C1 segment of cervical spinal cord (tissue), 14 donors: Measurements from ENCODE around the gene PHB1.

Experiments used
- DNase-seq, 14 donors: peaks; one replicate each; lab custom pipeline; 2025; lab: John Stamatoyannopoulos, UW

PHB1 gene

DNA sequence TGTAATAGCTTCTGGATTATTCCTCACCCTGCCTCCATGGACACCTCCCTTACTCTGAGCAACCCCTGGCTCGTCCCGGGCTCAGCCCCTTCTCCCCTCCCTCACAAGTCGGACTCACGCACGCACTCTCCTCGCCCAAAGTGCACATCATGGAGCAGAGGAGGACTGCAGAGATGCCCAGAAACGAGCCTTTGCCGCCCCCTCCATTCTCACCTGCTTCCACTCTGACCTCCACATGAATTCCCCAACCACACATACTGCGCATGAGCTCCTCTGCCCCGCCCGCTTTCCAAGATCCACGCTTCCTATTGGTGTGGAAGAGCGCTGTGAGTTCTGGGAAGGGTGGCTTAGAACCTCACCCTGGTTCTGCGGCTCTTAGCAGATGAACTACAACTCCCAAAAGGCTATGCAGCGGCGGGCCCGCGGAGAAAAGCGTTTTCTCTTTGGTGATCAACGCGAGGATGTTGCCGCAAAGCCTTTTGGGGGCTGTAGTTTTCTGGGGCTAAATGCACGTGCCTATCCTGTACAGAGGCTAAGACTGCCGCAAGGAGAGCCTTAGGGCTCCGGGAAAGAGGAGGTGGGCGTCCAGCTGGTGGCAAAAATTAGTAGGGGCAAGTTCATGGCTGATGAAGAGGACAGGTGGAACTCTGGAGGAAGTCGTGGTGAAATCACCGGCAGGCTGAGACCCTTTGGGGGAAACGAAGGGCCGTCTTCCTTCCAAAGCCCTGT is at the start of gene PHB1:
Gene PHB1 (minus strand): TSS at position 261 of the 729 bp plus-strand sequence. CDS start 1,618 bp downstream, outside the sequence.
- DNase-seq: peak; percentile 39 to 96 (median 90)

DNA sequence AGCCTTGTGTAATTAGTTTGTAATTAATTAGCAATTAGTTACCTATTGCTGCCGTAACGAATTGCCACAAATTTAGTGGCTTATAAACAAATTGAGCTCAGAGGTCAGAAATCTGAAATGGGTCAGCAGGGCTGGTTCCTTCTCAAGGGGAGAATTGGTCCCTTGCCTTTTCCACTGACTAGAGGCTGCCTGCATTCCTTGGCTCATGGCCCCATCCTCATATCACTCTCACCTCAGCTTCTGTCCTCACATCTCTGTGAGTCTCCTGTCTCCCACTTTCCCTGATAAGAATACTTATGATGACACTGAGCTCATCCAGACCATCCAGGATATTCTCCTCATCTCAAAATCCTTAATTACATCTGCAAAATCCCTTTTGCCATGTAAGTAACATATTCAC is 49.4 kb upstream of the PHB1 start:
- DNase-seq: no peak

DNA sequence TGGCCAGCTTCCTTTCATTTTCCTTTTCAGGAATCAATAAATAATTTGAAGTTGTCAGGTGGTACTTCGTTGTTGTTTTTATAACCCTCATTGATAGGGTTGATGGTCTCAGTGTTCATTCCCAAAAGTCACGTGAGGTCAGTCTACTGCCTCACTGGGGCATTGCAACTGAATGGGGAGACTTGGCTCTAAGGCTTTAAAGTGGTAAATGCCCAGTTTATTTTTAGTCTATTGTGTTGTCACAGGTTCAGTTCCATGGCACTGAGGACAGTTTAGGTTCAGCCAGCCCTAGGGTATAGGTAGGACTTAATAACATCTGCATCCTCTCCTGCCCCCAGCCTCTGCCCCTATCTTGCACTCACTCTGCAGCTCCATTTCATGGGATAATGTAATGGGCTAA is 46.9 kb upstream of the PHB1 start:
- DNase-seq: no peak

DNA sequence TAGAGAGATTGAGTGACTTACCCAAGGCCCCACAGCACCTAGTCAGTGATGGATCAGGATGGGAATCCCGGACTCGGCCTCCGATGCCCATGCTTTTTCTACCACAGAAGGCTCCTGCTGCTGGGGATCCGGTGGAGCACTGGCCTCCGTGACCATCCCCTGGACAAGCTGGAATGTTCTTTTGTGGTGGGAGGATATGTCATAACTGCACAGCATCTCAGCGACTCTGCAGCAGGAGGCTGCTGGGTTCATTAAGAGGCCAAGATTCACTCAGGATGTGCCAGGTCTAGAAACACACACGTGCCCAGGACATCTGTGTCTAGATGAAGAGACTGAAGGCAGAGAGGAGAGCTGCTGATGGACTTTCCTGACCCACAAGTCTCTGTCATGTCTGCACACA is 45.7 kb upstream of the PHB1 start:
- DNase-seq: no peak

DNA sequence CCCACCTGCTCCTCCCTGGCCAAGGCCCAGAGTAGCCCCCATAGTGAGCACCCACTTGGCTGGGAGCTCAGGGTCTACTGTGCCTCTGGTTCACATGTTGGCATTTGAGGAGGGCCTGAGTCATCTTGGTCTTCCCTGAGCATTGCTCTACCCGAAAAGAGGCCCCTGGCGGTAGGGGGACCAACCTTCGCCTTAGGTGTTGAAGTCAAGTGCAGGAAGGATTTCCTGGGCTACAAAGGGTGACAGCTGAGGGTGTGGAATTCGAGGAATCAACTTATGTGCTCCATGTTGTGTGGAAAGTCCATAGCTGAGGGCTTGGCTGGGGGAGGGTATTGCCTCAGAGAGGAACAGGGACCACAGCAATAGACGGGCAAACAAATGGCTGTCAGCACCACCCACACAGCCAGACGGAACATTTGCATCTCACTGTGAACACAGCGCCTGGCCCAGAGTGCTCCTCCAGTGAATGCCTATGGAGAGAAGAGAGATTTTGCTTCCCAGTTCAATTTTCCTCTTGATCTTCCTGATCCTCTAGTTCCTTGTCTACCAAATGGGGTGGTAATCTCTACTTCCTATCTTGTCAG is 44.8 kb upstream of the PHB1 start:
- DNase-seq: no peak

DNA sequence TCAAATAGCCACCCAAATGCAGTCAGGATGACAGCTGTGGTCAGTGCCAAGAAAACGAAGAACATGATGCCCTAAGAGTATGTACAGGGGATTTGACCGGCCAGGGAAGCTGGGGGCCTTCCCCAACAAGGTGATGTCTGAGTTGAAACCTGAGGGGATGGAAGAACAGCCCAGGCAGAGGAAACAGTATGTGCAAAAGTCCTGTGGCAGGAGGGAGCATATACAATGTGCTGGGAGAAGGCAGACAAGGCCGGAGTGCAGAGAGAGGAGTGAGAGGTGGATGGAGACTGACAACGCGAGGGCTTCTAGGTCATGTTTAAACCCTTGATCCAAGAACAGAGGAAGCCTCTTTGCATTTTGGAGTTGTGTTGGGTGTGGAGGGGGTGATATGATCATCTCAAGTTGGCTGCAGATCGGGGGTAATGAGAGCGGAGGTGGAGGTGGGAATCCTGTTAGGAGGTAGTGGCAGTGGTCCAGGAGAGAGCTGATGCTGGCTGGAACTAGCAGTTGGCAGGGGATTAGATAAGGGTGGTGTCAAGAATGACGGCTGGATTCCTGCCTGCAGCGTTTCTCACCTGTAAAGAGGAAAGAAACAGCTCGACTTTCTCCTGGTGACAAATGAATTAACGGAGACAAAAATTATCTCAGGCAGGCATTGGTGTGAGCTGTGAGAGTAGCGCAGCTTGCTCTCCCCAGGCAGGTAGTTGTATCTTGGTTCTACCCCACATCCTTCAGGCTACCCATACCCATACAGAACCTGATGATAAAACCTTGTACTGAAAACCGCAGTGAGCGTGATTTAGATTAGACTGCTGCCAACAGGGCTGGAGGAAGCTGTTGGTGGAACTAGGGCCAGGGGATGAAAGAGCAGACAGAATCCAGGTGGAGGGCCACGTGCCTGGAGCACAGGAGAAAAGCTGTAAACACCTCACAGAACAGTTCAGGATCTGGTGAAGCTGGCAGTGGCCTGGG is 43.2 kb upstream of the PHB1 start:
- DNase-seq: no peak

DNA sequence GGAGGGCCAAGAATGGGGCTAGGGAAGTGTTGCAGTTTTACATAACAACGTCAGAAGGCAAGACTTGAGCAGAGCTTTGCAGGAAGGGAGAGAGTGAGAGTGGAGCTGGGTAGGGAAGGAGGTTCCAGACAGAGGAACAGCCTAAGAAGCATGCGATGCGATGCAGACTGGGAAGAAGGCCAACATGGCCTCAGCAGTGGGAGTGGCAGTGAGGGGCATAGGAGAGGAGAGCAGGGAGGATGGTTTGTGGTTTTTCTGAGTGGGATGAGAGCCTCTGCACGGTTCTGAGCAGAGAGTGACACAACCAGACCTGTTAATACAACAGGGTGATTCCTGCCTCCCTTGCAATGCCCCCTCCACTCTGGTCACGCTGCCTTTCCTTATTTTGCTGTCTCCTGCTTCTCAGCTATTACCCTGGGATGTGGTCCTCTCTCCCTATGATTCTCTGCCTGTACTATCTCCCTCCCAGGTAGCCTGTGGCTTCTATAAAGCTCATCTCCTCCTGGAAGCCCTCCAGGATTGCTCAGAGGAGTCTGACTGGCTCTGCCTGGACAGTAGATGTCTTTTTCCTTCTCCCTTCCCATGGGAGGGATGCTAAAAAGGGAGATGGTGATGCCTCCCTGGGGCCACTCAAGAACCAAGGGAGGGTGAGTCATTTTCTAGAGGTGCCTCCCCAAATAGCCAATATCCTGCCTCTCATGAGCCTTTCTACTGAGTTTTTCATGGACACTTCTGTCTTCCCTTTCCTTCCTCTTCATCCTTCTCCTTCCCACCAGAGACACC is 41.7 kb upstream of the PHB1 start:
- DNase-seq: no peak

DNA sequence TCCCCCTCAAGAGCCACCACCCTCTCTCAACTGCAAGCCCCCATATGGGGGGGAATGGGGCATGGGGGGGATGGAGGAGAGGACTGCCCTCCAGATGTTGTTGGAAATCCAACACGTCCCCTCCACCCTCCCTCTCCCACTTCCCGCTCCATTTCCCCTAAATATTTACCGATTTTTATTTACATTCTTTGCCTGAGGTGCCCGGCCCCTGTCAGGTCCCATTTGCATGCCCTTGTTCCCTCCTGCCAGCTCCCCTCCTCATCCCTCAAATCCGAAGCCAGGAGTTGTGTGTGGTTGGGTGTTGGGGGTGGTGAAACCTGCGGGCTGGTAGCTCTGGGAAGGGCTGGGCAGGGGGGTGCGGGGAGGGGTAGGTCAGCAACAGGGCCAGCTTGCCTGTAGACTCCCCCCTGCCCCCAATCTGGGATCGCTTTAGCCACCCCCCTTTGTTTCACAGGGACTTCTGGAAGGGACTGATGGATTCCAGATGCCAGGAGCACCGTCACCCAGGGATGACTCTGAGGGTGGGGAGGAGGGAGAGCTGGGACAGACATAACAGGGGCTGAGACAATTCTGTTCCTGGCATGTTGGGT is 40.7 kb upstream of the PHB1 start:
- DNase-seq: no peak

DNA sequence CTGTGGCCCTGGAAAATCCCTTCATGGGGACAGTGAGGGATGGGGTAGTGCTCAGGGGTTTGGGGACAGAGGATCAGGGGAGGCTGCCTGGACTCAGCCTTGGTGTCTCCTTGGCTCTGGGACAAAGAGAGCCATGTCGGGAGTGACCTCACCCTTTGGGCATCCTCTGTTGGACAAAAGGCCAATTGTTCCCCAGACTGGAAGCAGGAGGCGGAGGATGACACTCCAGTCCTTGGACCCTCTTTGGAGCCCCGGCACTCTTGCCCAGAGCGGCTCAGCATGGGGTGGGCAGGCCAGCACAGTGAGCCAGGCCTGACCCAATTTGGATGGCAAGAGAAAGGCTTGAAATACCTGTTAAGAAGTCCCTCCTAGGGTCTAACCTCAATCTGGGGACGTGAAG is 39.4 kb upstream of the PHB1 start:
- DNase-seq: peak in 12 of 14 donors; percentile 4 to 65 (median 30)

DNA sequence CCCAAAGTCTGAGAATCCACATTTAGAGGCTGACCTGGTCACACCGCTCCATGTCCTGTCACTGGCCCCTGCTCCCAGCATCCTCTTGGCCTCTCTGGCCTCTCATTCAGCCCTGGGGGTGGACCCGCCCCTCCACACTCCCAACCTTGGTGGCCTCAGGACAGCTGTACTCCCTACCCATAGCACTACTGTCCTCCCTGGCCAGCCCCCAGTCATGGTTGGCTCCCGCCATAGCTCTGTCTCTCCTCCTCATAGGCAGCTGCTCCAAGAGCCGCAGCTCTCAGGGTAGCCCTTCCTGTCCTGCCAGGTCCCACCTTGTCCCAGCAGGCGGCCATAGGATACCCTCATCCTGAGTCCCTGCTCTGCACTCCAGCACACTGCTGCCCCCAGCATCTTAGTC is 38.0 kb upstream of the PHB1 start:
- DNase-seq: no peak

DNA sequence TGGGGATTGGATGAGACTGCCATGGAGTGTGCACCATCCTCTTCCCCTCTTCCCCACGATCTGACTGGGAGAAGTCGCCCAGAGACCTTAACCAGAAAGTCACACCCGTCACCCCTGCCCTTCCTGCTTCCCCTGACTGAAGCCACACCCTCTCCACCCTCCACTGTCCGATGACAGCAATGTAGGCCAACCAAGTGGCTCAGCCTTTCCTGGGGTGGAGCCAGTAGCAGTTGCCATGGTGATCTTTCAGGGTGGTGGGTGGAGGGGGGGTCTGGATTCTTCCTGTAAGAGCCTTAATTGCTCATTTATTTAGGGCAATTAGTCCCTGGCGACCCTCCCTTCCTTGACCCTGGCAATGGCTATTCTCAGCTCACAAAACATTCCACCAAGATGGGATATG is 37.5 kb upstream of the PHB1 start:
- no peak for DNase-seq

DNA sequence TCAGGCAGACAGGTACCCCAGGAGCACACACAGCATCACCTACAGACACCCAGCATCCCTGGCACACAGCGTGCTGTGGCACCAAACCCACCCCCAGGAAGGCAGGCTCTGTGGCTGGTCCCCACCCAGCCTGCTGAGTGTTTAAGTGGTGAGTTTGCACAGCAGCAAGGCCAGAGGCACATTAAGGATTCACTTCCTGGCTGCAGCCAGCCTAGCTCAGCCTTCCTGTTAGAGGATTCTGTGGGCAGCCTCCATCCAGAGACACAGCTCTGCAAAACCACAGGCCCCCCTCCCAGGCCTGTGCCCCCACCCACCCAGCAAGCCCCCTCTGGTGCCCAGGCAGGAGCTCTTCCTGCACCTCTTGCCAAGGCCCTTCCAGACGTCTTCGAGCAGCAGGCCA is 36.1 kb upstream of the PHB1 start:
- DNase-seq: no peak

DNA sequence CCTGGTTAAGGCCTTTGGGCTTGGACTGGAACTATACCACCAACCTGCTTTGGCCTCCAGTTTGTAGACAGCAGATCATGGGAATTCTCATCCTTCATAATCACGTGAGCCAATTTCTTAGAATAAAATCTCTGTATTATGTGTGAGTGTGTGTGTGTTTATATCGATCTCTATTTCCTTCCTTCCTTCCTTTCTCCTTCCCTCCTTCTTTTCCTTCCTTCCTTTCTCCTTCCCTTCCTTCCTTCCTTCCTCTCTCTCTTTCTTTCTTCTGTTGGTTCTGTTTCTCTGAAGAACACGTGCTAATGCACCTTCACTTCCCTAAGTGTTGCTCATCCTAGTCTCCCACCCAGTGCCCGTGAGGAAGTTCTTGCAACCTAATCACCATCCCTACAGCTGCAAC is 35.5 kb upstream of the PHB1 start:
- no peak for DNase-seq

DNA sequence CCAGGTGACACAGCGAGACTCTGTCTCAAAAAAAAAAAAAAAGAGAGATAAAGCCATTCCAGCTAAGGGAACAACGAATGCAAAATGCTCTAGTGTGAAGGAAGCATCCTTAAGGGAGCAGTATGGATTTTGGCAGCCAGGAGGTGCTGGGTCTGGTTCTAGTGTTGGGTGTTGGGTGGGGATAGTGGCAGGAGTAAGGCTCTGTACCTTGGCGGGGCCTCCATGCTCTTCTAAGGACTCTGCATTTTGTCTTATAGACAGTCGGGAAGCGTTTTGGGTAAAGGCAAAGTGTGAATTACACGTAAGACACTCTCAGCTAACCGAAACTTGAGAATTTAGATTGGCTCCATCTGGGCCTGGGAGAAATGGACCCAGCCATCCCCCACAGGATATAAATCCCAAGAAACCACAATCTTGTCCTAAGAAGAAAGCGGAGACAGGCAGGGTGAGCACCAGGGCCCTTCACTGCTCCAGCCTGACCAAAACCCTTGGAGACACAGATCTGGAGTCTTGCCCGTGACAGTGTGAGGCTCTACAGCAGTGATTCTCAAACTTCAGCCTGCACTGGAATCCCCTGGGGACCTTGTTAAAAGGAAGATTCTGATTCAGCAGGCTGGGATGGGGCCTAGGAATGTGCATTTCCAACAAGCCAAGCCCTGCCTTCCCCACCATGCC is 33.1 kb upstream of the PHB1 start:
- DNase-seq: no peak

DNA sequence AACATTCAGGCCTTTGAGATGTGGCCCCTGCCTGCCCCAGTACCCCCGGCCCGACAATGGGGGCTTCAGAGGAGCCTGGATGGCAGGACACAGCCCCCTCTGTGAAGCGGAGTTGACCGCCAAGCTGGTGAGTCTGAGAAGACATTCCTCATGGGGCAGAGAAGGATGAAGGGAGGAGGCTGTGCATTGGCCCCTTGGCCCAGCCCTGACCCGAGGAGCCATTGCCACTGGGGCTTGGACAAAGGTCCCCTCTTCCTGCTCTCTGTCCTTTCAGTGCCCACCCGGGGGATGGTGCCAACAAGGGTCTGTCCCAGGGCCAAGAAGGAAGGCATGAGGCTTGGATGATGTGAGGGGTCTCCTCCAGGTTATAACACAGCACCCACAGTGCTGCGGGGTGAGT is 30.9 kb upstream of the PHB1 start:
- DNase-seq: no peak

DNA sequence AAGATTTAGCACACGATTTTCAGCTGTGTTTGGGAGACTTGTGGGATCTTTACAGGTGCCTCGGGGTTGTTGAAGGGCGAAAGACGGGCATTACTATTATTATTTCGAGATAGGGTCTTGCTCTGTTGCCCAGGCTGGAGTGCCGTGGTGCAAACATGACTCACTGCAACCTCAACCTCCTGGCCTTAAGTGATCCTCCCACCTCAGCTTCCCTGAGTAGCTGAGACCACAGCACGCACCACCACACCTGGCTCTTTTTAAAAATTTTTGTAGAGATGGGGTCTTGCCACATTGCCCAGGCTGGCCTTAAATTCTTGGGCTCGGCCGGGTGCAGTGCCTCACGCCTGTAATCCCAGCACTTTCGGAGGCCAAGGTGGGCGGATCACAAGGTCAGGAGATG is 29.7 kb upstream of the PHB1 start:
- DNase-seq: no peak

DNA sequence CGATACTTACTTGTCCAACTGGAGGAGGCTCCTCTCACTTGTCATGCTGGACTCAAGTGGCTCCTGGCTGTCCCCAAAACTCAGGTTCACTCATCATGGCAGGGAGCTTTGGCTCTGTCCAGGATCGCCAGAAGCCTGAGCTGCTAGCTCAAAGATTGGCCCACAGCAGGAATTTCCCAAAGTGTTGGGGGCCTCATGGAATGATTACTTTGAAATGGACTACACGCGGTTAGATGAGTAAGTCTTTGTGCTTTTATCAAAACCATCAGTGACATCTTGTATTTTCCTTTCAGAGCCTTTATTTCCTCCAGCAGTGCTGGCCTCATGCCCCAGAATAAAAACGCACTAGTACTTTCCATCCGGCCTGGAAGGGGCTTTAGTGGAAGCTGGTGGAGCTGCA is 29.2 kb upstream of the PHB1 start:
- no peak for DNase-seq

DNA sequence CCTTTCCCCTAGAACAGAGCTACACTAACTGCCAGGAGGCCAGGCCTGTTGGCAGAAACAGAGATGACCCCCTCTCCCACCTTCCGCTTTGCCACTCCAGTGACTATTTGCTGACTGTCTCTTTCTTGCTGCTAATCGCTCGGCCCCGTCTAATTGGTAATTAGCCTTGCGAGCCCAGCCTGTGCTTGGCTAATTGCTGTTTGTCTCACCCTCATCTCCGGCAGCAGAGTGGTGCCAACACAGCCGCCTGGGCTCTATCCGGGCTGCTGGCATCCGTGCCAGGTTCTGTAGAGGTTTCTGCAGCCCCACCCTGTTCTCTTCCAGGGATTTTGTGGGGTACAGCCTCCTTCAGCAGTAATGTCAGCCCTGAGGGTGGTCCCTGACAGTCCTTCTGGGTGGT is 27.4 kb upstream of the PHB1 start:
- no peak for DNase-seq

DNA sequence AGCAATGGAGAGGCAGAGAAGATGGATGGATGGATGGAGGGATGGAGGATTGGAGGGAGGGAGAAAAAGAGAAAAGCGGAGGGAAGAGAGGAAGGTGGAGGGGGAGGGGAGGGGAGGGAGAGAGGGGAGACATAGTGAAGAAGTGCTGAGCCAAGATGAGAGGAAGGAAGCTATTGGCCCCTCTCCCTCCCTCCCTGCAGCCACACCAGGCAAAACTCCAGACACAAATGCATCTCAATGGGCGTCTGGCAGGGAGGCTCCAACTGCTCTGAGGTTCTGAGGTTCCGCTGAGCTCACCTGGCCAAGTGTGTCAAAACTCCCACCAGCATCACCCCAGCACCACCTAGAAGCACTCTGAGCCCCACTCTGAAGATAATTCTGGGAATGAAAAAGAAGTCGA is 26.9 kb upstream of the PHB1 start:
- no peak for DNase-seq

DNA sequence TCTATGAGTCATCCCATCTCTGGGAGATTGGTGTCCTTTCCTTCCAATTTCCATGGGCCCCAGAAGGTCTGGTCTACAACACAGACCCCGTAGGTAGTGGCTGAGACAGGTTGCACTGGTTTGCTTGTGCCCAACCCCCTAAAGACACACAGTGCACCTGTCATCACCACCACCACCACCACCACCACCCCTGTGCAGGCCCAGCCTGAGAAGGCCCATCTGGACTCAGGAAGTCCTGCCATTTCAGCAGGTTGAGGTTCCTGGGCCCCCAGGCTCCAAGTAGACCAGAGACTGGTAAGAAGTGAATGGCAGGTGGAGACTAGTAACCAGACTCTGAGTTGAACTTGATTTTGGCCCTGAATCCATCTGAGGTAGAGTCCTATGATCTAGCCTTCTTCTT is 25.9 kb upstream of the PHB1 start:
- DNase-seq: no peak
